Heart left ventricle (tissue), 13 donors: Measurements from ENCODE around the gene OSBPL10.

Experiments used
- POLR2A ChIP-seq, 2 donors: fragments of 450-650 bp; IDR thresholded peaks; one replicate each; pipeline ENCODE4 v1.6.1; 2017; ENCODE audit warnings: antibody characterized with exemption in 2 of 2, mild to moderate bottlenecking in 2 of 2, moderate library complexity in 2 of 2
- TF ChIP-seq, protein P1 (sequence below), 12 donors: fragments of 200-600 bp; sonication (generic) in 4 of 12; IDR thresholded peaks; one replicate each; pipeline versions ENCODE4 v1.5.0 to v1.8.0; 2018 to 2022; ENCODE audit warnings: antibody characterized with exemption in 12 of 12, mild to moderate bottlenecking in 5 of 12
- donor health status: ischemic (EF 13 %, LVEDD 7.1; RV severe dilation, severe dysfunction).
- donor health status: DM: no; HTN: yes; CAD: no.
- donor health status: DM: no; HTN: no; CAD: no.
- donor health status: ischemic (EF 25% LVEDD 6.9; RV normal size, moderate dysfunction).
- donor health status: ischemic (EF 25% LVEDD 5.7; RV mildly dilated, moderate dysfunction).
- donor health status: ischemic (EF 35%, LVEDD 5.7; RV mildly dilated, moderate dysfunction).
- donor health status: nonischemic (EF 11% LVEDD 7.7; RV severe dilation, severe dysfunction).
- donor health status: DM: yes; HTN: yes; CAD: no.
- donor health status: PGD.
- donor health status: ischemic (EF 29% LVEDD 5.4; RV normal size, mild dysfunction).
- donor health status: nonischemic (EF 23%, LVEDD 6.1; RV moderate dilation, normal function).

DNA sequence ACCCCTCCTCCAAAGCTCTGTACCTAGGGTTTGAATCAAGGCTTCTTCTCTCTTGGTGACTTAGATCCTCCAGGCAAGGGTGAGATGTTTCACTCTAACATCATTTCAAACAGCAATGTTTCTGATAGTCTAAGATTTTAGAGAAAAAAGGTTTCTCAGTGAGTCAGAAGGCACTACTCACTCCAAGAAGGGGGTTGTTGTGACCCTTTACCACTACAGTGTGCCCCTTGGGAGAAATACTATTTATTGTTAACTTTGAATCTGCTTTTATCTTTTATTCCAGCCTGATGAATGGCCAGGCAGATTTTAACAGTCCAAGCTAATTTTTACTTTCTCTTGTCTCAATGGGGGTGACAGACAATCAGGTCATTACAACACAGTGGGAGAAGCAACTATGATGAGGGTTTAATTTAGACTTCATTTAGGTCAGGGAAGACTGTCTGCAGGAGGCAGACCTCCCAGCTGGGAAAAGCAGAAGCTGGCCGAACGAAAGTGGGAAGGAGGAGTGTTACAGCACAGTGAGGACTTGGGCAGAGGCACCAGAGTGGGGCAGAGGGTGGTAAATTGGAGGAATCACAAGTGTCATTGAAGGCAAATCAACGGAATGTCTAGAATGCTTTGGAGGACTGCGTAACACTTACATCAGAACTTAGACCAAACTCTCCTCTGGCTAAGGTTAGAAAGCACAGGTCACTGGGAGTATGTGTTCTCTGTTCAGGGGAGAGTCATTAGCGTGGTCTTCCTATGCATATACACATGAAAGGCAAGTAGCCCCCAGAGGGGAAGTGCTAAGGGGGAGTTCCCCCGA, 21.7 kb upstream of the OSBPL10 start:
- TF ChIP-seq, protein P1, sequence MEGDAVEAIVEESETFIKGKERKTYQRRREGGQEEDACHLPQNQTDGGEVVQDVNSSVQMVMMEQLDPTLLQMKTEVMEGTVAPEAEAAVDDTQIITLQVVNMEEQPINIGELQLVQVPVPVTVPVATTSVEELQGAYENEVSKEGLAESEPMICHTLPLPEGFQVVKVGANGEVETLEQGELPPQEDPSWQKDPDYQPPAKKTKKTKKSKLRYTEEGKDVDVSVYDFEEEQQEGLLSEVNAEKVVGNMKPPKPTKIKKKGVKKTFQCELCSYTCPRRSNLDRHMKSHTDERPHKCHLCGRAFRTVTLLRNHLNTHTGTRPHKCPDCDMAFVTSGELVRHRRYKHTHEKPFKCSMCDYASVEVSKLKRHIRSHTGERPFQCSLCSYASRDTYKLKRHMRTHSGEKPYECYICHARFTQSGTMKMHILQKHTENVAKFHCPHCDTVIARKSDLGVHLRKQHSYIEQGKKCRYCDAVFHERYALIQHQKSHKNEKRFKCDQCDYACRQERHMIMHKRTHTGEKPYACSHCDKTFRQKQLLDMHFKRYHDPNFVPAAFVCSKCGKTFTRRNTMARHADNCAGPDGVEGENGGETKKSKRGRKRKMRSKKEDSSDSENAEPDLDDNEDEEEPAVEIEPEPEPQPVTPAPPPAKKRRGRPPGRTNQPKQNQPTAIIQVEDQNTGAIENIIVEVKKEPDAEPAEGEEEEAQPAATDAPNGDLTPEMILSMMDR (IDR thresholded peaks at IDR 0.05): no peak
- TF ChIP-seq POLR2A (IDR thresholded peaks at IDR 0.05): no peak
